IMR-90 (cell line): ENCODE results near the gene RAI1.
A peak's percentile ranks its signal among the peaks of the same experiment; 100 is the strongest.

ENCODE experiments used
- CEBPB ChIP-seq: IDR thresholded peaks from 2 replicates; pipeline ENCODE4 v1.6.1; 2012; ENCODE audit warnings: low read depth, low read length, improper control_type of control experiment
- CTCF ChIP-seq: conservative IDR thresholded peaks from 2 replicates; pipeline ENCODE4 v1.5.1; 2012; ENCODE audit warnings: mild to moderate bottlenecking, low read depth, low read length, improper control_type of control experiment
- MAZ ChIP-seq: IDR thresholded peaks from 2 replicates; pipeline ENCODE4 v1.6.1; 2012; ENCODE audit warnings: low read depth, mild to moderate bottlenecking, low read length, improper control_type of control experiment, moderate library complexity, borderline replicate concordance
- POLR2A ChIP-seq: IDR thresholded peaks from 2 replicates; pipeline ENCODE4 v1.6.1; 2012; ENCODE audit warnings: mild to moderate bottlenecking, low read depth, low read length
- RAD21 ChIP-seq: IDR thresholded peaks from 2 replicates; pipeline ENCODE4 v1.6.1; 2012; ENCODE audit warnings: low read length, improper control_type of control experiment
- RCOR1 ChIP-seq: IDR thresholded peaks from 2 replicates; pipeline ENCODE4 v1.6.1; 2012; ENCODE audit warnings: mild to moderate bottlenecking, low read length, improper control_type of control experiment; ENCODE audit not compliant: insufficient replicate concordance
- SMC3 ChIP-seq: fragments of 150-350 bp; IDR thresholded peaks from 2 replicates; pipeline ENCODE4 v1.6.1; 2016; ENCODE audit warnings: low read depth, mild to moderate bottlenecking, antibody characterized with exemption, low read length, moderate library complexity

DNA sequence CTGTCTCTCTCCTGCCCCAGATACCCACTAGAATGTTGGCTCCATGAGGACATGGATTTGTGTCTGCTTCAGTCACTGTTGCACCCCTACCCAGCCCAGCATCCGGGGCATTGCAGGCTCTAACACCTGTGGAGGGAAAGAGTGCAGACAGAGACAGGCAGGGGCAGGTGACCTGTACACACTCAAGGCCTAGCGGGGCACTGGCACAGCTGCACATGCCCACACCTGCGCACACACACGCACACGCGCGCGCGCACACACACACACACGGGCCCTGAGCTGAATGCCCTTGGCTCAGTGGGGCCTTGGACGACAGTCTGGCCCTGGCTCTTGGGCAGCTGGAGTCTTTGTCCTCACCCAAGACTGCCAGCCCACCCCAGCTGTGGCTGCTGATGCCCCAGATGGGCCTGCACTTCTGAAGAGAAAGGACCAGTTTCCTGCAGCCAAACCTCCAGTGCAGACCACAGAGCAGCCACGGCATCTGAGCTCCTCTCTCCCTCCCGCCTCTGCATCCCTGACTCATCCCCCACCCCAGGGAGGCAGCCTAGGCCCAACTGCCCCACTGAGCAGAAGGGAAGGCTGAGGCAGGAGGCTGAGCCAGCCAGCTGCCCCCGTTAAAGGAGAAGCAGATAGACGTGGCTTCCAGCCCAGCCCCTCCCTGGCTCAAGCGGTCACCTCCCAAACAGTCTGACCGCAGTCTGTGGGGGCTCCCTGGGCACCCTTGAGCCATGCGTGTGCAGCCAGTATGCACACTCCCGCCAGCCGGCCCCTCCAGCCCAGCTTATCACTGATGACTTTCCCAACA is 12.3 kb upstream of the RAI1 start:
- TF ChIP-seq POLR2A (no peak), CTCF (no peak), RAD21 (no peak), RCOR1 (peak; percentile 89), SMC3 (no peak), CEBPB (no peak), MAZ (0 out of 2 replicates have a peak, but pooled peaks have one; percentile 31)
